Prostate gland (tissue), 2 donors: ENCODE measurements around the gene ACYP2.

Experiments used
- CTCF ChIP-seq, 4 experiments: fragments of 200-600 bp in 2 of 4; fragments of 450-650 bp in 2 of 4; sonication (generic) in 2 of 4; IDR thresholded peaks; 1 replicate in 3 of 4; 2 replicates in 1 of 4; pipeline ENCODE4 v1.5.1; 2016 to 2019; ENCODE audit warnings: antibody characterized with exemption in 4 of 4, mild to moderate bottlenecking in 2 of 4, moderate library complexity in 2 of 4
- POLR2A ChIP-seq: fragments of 450-650 bp; IDR thresholded peaks from one replicate; pipeline ENCODE4 v1.6.1; 2016; ENCODE audit warnings: antibody characterized with exemption, mild to moderate bottlenecking
- POLR2AphosphoS5 ChIP-seq: sonication (generic); formaldehyde crosslinking; IDR thresholded peaks from one replicate; pipeline ENCODE4 v1.6.1; 2017; ENCODE audit warnings: antibody characterized with exemption

GRCh38 chr2:54088719-54089118 lies 26.7 kb upstream of the ACYP2 start:
- TF ChIP-seq CTCF (IDR thresholded peaks at IDR 0.05) (no peak), POLR2A (no peak), POLR2AphosphoS5 (no peak)
